Epithelial cell of esophagus (primary cell): ENCODE data around the gene EIF2B1.

Source experiments
- DNase-seq: peaks from one replicate; pipeline ENCODE4 v3.0.0; 2010; ENCODE audit warnings: low read depth
- H3K4me3 ChIP-seq: 2 replicates; pipeline ENCODE4 v1.5.1; 2011; ENCODE audit warnings: mild to moderate bottlenecking, low read length, control low read depth
- TF ChIP-seq, protein P1 (sequence below): IDR thresholded peaks from 2 replicates; pipeline ENCODE4 v1.5.1; 2011; ENCODE audit warnings: low read depth, mild to moderate bottlenecking, low read length, control low read depth, inconsistent platforms; ENCODE audit not compliant: insufficient read depth; ENCODE audit errors: missing control alignments

EIF2B1 gene

DNA sequence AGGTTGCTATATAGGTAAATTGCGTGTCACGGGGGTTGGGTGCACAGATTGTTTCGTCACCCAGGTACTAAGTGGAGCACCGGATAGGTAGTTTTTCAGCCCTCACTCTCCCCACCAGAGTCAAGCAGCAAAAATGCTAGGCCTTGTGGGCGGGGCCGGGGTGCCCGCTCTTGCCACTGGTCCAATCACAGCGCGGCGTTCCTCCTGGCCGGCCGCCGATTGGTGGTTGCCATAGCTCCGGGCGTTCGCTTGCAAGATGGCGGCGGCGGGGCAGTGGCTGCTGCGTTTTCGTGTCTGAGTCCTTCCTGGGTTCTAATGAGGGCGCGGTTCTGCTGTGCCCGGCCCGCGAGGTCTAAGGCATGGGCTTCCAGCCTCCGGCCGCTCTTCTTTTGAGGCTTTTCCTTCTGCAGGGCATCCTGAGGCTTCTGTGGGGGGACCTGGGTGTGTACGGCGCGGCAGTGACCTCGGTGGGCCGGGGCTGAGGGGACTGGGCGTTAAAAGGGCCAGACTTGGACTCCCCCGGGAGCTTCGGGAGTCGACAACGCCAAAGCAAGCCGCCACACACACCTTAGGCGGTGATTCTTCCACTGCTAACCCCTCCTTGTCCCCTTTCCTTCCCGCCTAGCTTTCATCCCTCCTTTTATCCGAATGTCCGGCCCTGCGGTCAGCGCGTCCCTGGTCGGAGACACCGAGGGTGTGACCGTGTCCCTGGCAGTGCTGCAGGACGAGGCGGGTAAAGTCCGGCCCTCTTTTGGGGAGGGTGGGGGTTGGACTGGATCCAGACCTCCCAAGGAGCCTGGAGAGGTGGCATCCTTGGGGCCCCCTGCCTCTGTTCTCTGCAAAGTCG, 37.6 kb upstream of the EIF2B1 start, which contains the start of gene TCTN2:
TSS of gene TCTN2 (plus strand) at position 232 of the 847 bp plus-strand sequence. CDS start at position 360, 128 bp downstream.
- DNase-seq, result peak; percentile 95
- TF ChIP-seq, protein P1, sequence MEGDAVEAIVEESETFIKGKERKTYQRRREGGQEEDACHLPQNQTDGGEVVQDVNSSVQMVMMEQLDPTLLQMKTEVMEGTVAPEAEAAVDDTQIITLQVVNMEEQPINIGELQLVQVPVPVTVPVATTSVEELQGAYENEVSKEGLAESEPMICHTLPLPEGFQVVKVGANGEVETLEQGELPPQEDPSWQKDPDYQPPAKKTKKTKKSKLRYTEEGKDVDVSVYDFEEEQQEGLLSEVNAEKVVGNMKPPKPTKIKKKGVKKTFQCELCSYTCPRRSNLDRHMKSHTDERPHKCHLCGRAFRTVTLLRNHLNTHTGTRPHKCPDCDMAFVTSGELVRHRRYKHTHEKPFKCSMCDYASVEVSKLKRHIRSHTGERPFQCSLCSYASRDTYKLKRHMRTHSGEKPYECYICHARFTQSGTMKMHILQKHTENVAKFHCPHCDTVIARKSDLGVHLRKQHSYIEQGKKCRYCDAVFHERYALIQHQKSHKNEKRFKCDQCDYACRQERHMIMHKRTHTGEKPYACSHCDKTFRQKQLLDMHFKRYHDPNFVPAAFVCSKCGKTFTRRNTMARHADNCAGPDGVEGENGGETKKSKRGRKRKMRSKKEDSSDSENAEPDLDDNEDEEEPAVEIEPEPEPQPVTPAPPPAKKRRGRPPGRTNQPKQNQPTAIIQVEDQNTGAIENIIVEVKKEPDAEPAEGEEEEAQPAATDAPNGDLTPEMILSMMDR, result no peak

GRCh38 chr12:123667771-123668170, 34.3 kb upstream of the EIF2B1 start:
- peak; percentile 54 for DNase-seq
- TF ChIP-seq, protein P1, result no peak
- H3K4me3 ChIP-seq, result no peak overlapping the region

More for the DNA sequence above, 37.6 kb upstream of the EIF2B1 start, which contains the start of gene TCTN2:
- H3K4me3 ChIP-seq, result peak within 1 kb of the TSS; percentile 72

GRCh38 chr12:123659996-123660727, 26.7 kb upstream of the EIF2B1 start:
- TF ChIP-seq, protein P1, result no peak
- peak; percentile 90 for DNase-seq
- H3K4me3 ChIP-seq, result no peak overlapping the region

GRCh38 chr12:123657211-123657610, 23.7 kb upstream of the EIF2B1 start:
- TF ChIP-seq, protein P1, result no peak
- DNase-seq, result no peak
- H3K4me3 ChIP-seq, result no peak overlapping the region

DNA sequence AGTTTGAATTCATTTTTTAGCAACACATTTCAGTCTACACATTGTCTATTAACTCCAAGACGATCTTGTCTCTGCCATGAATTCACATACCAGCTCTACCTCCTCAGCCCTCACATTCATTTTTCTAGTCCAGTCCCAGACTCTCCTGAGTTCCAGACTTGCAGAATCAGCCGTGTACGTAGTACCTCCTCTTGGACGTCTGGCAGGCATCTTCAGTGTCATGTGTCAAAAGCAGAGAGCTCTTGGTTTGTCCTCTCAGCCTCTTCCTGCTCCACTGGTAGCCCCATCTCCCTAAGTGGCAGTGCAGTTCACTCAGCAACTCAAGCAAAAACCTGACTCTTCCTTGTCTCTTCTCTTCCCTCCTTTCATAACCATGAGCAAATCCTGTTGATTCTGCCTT, 22.9 kb upstream of the EIF2B1 start:
- TF ChIP-seq, protein P1, result no peak
- DNase-seq, result no peak
- H3K4me3 ChIP-seq, result no peak overlapping the region

- DNase-seq, result no peak
- no peak overlapping the region for H3K4me3 ChIP-seq
- TF ChIP-seq, protein P1, result no peak
Measured at GRCh38 chr12:123655420-123655819, 21.9 kb upstream of the EIF2B1 start.
